ENCODE data around the gene SNX17. TPM values are rescaled to one million over a fixed set of nuclear protein-coding genes. Genes with fewer than 3 reads are reported as not detected.

Gene SNX17
- total and polyA plus RNA-seq, 2 of the 13 experiments (the other 11 are each of a cell fraction or from before 2014, with no cell fraction given) = 75.0 to 109 TPM

- TF ChIP-seq ZNF124 (CRISPR knock-in tag; IDR thresholded peaks at IDR 0.05) = peak; percentile 96; the same call in 1 of the 2 replicates
- peak; percentile 82; the same call in 1 of the 2 replicates for TF ChIP-seq NKX3-1 (CRISPR knock-in tag; IDR thresholded peaks at IDR 0.05)
- peak; percentile 75; the same call in 1 of the 2 replicates for TF ChIP-seq ZHX1 (CRISPR knock-in tag; IDR thresholded peaks at IDR 0.05; ENCODE audit: low read depth)
- peak; percentile 63; the same call in 1 of the 2 replicates for TF ChIP-seq HNRNPL (IDR thresholded peaks at IDR 0.05; ENCODE audit: low read depth, low read length)
- TF ChIP-seq DMAP1 (CRISPR knock-in tag; IDR thresholded peaks at IDR 0.05) = peak; percentile 93; the same call in 1 of the 2 replicates
- peak; percentile 39; the same call in 1 of the 2 replicates for TF ChIP-seq THAP8 (CRISPR knock-in tag; IDR thresholded peaks at IDR 0.05; ENCODE audit: borderline replicate concordance)
- no peak for TF ChIP-seq SMARCE1 (IDR thresholded peaks at IDR 0.05; ENCODE audit: borderline replicate concordance)
- no peak for TF ChIP-seq ZNF318 (CRISPR knock-in tag; IDR thresholded peaks at IDR 0.05)
- TF ChIP-seq TCF7 (IDR thresholded peaks at IDR 0.05; ENCODE audit: low read depth) = no peak
- TF ChIP-seq ZNF17 (CRISPR knock-in tag; IDR thresholded peaks at IDR 0.05) = no peak
- no peak for TF ChIP-seq ZNF326 (CRISPR knock-in tag; IDR thresholded peaks at IDR 0.05; ENCODE audit: borderline replicate concordance)
- 0 out of 2 replicates have a peak, but pooled peaks have one; percentile 24 for TF ChIP-seq ZNF567 (CRISPR knock-in tag; IDR thresholded peaks at IDR 0.05; ENCODE audit: borderline replicate concordance)
- TF ChIP-seq ZBTB39 (CRISPR knock-in tag; IDR thresholded peaks at IDR 0.05) = peak; percentile 92
- TF ChIP-seq POLR2AphosphoS2 (IDR thresholded peaks at IDR 0.05; ENCODE audit: low read depth, low read length) = peak; percentile 79; the same call in 1 of the 2 replicates
Observed at GRCh38 chr2:27322766-27323595, 47.4 kb upstream of the SNX17 start, which contains the start of gene MPV17 (continued).

Data from HepG2 (cell line).